Activated gamma-delta T cell treated with Interleukin-2 at 50 U/mL for 16 hours (primary cell): Measurements from ENCODE around the gene ACKR2.
"Not testable (repeated sequence)": the region's sequence is repeated elsewhere in the genome, so short reads cannot be mapped to it uniquely, and the experiment has no call there.

Experiments
- DNase-seq: peaks from one replicate; pipeline ENCODE4 v3.0.0-alpha.2; 2020

Gene ACKR2

DNA sequence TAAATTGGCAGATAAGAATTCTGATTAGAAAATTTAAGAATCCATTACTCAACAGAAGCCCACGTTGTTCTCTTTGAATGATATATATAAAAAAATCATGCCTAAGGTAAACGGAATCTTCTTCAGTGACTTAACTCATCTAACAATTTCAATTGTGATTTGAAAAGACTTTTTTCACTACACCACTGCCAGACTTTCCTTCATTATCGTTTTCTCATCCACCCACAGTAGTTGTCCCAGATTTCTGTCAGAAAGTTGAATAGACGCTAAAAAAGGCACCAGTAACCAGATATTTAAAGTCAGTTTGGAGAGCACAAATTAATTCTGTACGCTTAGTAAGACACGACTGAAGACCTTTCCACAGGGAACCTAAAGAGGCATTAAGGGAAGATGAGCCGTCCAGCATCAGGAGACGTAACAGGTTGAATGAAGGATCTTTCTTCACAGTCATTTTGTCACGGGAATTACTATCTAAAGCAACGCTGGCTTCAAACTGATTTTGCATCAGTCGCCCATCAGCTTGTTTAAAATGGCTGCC lies 6.3 kb upstream of the ACKR2 start:
- no peak for DNase-seq

DNA sequence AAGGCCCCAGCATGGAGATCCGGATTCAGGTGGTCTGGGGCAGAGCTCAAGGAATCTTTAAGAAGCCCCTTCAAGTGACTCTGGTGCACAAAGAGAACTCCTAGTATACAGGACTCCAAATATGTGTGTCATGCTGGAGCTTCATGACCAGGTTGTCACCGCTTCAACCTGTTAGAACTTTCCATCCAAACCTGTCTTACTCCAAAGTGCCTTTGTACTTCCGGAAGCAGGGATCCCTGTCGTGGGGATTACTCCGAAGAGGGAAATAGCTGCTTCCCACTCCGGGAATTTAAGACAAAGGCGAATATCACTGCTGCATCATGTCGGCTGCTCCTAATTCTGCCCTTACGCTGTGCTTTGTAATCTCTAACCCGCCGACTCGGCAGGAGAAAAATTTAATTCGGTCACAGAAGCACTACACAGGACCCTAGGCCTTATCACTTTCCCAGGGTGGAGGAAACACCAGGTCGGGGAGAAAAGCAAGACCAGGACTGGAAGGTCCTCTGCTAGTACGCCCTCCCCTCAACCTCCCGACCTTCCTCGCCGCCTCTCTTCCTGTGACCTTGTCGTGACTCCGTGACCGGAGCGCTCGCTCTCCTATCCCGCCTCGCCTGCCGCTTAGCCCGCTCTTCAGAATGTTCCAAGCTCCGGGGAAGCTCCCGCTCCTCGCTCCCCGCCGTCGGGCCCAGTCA lies 5.7 kb upstream of the ACKR2 start:
- peak; percentile 11 for DNase-seq

DNA sequence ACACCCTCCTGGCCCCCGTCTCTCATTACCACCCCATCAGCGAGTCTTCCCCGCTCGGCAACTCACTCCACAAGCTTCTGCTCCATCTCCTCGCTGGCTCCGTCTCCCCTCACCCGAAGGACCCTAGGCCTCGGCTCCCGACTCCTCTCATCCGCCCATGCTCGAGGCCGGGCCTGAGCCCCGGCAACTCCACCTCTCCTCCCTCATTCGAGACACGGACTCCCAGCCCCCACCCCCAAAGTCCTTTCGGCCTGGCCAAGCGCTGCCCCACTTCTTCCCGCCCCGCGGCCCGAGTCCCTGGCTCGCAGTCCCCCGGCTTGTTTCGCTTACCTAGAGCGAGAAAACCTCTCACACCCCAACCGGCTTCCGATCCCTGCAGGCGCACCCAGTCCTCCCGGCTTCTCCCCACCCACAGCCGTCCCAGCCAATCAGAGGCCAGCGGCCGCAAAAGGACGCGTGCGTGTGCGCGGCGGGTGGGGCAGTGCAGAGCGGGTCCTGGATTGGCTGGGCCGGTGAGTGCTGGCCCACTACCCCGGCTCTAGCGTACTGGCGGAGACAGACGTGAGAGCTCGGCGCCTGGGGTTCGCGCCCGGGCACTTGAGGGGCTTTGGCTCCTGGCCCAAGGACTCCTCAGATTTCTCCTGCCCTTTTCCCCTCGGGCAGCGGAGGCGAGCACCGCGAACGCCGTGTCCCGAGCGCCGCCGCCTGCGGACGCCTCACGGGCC lies 5.0 kb upstream of the ACKR2 start, which contains the start of gene HIGD1A:
Gene HIGD1A (minus strand): TSS at position 385 of the 725 bp plus-strand sequence. CDS start 10,237 bp downstream, outside the sequence.
- DNase-seq, result peak; percentile 91

DNA sequence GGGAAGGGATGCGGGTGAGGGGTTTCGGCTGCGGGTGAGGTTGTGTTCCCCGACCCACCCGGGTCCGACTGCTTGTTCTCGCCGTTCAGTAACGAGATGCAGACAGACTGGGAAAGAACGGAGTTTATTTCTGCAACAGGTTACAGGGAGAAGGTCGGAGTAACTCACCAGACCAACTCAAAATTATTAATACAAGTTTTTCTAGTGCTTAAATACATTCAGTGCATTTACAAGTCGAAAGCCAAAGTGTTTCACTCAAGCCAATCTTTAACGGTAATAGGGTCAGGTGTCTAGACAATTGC lies 4.5 kb upstream of the ACKR2 start:
- no peak for DNase-seq

DNA sequence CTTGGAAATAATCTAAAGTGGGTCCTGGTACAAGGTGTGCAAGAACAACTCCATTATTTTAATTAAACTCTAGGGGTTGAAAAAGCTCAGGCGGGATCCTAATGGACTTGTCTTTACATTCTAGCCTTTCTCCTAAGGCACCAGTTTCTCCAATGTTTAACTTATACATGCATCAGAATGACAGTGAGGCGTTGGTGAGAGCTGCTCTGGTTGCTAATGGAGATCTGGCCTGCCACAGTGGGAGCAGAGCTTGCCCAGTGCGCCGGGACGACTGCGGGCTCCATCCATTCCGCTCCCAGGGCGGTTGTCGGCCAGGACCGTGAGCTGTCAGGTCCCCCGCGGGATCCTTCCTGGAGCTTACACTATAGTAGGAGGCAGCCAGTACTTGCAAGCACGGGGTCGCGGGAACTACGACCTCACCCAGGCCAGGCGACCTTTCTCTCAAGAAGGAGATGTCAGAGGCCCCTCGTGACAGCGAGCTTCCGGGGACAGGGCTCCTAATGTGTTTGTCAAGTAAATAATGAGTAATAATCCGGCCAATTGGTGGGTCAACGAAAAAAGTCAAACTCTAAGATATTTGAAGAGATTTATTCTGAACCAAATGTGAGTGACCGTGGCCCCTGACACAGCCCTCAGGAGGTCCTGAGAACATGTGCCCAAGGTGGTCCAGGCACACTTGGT lies 4.0 kb upstream of the ACKR2 start:
- DNase-seq, result no peak

DNA sequence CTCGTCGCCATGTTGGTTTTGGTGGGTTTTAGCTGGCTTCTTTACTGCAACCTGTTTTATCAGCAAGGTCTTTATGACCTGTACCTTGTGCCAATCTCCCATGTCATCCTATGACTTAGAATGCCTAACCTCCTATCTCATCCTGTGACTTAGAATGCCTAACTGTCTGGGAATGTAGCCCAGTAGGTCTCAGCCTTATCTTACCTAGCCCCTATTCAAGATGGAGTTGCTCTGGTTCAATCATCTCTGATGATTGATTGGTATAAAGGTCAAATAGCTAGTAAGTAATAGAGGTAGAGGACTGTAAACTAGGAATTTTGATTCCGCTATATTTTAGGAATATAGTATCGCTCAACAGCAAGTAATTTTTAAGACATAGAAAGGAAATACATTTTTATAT lies 1.3 kb upstream of the ACKR2 start:
- no peak for DNase-seq

DNA sequence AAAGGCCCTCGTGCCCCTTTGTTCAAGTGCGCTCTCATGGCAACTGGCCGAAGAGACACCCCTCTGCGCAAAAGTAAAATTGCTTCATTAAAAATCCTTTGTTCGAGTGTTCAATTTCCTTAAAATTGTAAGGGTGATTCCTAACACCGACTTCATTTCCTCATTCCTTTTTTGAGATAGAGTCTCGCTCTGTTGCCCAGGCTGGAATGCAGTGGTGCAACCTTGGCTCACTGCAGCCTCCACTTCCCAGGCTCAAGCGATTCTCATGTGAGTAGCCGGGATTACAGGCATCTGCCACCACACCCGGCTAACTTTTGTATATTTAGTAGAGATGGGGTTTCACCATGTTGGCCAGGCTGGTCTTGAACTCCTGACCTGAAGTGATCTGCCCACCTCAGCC lies 1.5 kb downstream of the ACKR2 start:
- DNase-seq, result not testable (repeated sequence)

DNA sequence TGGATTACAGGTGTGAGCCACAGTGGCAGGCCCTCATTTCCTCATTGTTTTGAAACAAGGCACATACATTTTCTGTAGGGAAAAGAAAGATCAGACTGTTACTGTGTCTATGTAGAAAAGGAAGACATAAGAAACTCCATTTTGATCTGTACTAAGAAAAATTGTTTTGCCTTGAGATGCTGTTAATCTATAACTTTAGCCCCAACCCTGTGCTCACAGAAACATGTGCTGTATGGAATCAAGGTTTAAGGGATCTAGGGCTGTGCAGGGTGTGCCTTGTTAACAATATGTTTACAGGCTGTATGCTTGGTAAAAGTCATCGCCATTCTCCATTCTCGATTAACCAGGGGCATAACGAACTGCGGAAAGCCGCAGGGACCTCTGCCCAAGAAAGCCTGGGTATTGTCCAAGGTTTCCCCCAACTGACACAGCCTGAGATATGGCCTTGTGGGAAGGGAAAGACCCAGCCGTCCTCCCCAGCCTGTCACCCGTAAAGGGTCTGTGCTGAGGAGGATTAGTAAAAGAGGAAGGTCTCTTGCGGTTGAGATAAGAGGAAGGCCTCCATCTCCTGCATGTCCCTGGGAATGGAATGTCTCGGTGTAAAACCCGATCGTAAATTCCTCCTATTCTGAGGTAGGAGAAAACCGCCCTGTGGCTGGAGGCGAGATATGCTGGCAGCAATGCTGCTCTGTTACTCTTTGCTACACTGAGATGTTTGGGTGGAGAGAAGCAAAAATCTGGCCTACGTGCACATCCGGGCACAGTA lies 2.1 kb downstream of the ACKR2 start:
- not testable (repeated sequence) for DNase-seq

DNA sequence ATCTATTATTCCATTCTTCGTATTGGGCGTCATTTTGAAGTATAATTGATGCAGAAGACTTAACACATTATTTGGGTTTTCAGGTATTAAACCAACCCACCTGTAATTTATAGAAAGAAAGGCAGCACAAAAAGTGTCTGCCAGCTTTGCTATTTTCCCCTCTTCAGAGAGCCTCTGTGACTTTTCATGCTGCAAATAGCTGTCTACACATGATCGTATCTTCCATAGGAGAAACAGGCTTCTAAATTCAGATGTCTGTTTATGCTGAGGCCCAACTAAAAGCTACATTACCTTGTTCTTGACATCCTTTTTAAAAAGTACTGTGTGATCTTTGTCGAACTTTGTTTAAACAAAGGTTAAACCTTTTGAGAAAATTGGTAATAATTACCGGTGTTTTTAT lies 5.0 kb downstream of the ACKR2 start:
- DNase-seq, result no peak

DNA sequence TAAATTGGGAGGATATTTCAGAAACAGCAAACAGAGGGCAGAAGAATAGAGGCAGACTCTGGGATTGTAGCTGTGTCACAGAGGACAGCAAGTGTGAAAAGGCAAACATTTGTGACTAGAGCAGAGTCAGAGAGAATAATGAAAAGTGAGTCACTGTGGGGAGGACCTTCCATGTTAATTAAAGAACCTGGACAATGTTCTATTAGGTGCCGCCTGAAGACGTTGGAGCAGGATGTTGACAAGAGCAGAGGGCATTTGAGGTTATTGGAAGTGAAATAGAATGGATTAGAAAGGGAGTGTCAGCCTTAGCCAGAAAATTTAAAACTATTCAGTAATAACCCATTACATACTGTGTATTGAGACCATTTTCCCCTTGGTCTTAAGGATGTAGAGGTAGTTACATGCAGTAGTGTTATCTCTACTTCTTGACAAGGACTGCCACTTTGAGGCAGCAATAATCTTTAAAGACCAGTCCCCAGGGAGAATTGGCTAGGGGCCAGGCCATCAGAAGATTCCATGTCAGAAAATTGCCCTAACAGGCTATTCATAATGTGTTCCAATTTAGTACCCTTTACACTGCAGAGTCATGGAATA lies 5.8 kb downstream of the ACKR2 start:
- no peak for DNase-seq

DNA sequence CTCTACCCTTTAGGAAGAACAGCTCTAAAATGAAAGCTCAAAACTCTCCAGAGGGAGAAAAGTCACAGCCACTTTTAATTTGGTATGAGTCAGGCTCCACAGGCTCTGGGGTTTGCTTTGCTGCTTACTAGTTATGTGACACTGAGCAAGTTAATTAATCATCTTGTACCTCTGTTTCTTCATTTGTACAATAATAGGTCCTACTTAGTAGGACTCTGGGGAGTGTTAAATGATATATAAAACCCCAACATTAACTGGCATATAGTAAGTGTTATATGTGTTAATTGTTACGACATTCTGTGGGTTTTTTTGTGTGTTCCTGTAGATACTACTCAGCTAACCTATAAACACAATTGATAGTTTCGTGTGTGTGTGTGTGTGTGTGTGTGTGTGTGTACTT lies 6.6 kb downstream of the ACKR2 start:
- no peak for DNase-seq

DNA sequence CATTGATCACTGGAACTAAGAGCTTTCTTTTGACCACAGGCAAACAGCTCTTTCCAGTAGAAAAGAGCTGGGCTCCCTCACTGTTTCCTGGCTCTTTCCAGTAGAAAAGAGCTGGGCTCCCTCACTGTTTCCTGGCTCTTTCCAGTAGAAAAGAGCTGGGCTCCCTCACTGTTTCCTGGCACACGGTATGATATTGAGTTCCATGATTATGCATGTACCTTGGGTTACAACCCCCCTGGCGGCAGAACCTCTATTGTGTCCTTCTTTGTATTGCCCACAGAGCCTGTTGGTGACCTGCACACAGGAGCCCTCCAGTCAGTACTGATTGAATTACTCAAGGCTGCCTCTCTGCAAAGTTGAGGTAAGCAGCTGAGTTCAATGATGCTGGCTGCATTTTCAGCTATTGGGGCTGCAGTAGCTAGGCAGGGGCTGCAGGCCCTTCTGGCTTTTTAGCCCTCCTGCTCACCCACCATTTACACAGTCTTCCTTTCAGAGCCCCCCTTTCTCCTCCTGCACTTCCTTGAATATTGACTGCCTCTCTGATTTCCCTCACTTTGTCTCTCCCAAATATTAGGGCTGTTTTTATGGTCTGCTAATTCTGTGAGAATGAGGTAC lies 10.2 kb downstream of the ACKR2 start:
- DNase-seq, result no peak

DNA sequence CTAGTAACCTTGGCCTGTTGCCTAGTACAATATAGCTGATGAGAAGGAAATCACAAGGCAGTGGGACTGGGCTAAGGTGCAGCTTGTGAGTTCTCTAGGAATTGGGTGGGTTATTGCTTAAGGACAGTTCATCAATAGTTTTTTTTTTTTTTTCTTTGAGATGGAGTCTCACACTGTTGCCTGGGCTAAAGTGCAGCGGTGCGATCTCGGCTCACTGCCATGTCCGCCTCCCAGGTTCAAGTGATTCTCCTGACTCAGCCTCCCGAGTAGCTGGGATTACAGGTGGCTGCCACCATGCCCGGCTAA lies 11.5 kb downstream of the ACKR2 start:
- no peak for DNase-seq

DNA sequence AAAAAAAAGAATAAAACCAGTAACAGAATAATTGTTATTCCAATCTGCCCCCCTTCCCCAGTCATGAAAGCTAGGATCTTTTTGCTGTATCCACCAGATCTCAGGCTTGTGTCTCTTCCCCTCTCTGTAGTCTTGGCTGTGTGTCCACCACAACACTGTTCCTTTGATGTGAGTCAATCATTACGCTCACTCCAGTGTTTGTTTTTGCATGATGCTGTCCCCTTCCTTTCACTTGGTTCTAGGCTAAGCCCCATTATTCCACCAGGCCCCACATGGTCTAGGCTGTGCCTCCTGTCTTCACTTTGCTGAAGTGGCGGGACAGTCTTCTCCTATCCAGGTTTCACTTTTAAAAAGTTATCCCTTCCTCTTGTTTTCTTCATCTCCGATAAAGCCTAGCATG lies 13.6 kb downstream of the ACKR2 start:
- no peak for DNase-seq

DNA sequence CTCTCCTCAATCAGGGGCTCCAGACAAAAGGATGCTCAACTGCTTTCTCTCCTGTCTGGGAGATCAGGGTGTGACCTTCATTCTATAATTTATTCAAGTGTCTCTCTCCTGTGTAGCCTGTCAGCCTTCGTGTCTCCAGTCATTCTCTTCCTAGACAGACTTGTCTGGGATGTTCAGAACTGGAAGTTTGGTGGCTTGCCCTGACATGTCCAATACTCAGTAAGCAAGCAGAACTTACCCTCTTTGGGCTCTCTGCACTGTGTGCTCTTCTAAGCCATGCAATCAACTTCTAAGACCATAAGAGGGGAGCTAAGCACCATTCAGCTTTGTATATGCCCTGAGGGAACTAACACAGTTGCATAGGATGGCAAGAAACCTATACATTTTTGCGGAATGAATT lies 14.1 kb downstream of the ACKR2 start:
- no peak for DNase-seq

DNA sequence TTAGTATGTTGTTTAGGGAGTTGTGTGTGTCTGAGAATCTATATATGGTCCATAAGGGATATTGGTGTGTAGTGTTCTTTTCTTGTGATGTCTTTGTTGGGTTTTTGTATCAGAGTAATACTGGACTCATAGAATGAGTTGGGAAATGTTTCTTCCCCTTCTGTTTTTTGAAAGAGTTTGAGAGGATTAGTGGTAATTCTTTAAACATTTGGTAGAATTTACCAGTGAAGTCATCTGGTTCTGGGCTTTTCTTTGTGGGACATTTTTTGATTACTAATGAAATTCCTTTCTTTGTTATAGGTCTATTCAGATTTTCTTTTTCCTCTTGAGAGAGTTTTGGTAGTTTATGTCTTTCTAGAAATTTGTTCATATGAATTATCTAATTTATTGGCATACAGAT lies 16.9 kb downstream of the ACKR2 start:
- DNase-seq, result no peak

DNA sequence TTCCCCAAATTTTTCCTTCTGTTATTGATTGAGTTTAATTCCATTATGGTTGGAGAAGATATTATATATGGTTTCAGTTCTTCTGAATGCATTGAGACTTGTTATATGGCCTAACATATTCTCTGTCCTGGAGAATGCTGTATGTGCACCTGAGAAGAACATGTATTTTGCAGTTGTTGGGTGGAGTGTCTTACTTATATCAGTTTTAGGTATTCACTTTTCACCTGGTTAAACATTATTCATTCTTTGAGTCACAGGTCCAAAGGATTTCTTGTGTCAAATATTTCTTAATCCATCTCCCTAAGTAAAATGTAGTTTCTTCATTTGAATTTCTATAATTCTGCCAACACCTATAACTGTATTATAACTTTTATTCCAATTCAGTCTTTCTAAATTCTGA lies 17.8 kb downstream of the ACKR2 start:
- DNase-seq, result no peak

DNA sequence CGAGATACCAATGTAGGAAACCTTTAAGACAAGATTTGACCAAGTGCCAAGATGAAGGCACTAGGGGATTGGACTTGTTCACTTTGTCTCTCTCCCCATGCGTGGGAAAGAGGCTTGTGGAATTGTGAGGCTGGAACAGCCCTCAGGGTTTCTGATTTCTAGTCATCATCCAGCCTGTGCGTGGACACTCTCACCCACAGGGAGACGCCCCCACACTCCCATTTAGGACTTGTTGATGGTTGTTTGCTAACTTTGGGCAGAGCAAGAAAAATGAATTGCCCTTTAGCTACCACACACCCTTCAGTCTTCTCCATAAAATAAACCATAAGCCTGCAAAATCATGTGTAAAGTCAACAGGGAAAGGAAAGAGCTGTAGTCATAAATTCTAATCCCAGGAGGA lies 18.4 kb downstream of the ACKR2 start:
- DNase-seq, result no peak

DNA sequence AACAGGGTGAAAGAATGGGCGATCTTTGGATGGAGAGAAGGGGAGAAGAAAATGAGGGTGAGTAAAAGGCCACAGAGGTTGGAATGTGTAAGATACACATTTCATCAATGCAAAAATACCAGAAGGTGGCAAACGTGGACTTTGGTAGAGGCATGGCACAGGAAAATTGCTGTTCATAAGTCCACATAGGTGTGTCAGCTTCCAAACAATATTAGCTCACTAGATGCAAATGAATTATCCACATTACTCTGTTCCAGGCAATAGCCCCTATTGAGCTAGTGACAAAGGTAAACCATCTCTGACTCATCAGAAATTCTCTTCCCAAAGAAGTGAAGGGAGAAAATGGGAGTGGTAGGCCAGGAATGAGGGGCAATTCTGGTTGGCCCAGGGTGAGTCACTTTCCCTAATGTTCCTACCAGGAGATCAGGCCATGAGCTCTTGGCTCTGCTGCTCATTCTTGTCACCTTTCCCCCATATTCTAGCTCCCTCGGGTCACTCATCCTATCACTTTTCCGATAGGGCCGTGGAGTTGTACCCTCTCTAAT lies 19.9 kb downstream of the ACKR2 start:
- no peak for DNase-seq

DNA sequence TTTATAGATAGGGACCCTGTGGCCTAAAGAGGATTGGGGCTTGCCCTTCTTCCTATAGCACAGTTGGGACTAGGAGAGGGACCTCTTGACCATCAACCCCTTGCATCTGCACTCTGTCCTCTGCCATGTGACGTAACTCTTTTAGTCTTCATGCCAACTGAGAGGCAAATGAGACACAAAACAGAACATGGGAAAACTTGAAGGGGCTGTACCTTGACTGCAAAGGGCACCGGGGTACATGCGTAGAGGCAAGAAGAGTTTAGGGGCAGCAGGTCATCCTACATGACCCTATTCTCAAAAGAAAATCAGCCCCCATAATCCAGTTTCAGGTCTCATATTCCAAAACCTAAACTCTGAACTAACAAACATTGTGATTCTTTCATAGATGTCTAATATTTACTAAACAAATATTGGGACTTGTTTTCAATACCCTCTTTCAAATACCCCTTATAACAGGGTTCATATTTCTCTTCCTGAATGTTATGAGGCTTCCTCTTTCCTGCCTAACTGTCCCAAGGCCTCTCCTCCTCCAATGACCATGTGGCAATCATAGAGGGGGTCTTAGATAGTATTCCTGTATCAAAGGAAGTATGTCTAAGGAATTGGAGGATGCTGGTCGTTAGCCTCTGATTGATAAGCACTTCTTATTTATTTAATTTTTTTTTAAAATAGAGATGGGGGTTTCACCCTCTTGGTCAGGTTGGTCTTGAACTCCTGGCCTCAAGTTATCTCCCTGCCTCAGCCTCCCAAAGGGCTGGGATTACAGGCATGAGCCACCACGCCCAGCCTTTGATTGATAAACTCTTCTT lies 20.6 kb downstream of the ACKR2 start:
- DNase-seq, result no peak
